HepG2 (cell line): ENCODE results near the gene VIPR1. TPM values are rescaled to one million over a fixed set of nuclear protein-coding genes. Genes with fewer than 3 reads are reported as not detected.

Experiments
- ATAC-seq: fragments of 200-7000 bp; cut with Tn5 transposase; 3 replicates; pipeline ENCODE4 v1.9.1; 2020; ENCODE audit warnings: mild to moderate bottlenecking, moderate library complexity
- BruUV-seq: library from RNA; stranded (reverse); fragments of 400-500 nt; replicated peaks from 2 replicates; lab custom pipeline; 2021; lab: Mats Ljungman, UMichigan
- CTCF ChIA-PET: fragments of 300-600 bp; formaldehyde crosslinking; extraction: SDS; loops from one replicate; lab custom pipeline; 2021; ENCODE audit warnings: low total read pairs, inconsistent platforms, low intra/inter-chr PET ratio; lab: Yijun Ruan, JAX
- POLR2A ChIA-PET: fragments of 350-600 bp; sonication (Branson Sonifier 250); formaldehyde crosslinking; loops from one replicate; lab custom pipeline; 2020; ENCODE audit warnings: antibody characterized with exemption, inconsistent platforms; lab: Yijun Ruan, JAX
- DNase-seq: peaks from one replicate; pipeline ENCODE4 v3.0.0-alpha.2; 2015; ENCODE audit warnings: low spot score
- FAIRE-seq: peaks from 3 replicates; lab custom pipeline; 2011; peaks lifted over from hg19 to GRCh38; lab: Jason Lieb, UNC
- H2AFZ ChIP-seq: one replicate; pipeline ENCODE4 v1.6.1; 2011; ENCODE audit warnings: low read length, inconsistent platforms
- H3K27ac ChIP-seq: fragments of 300-600 bp; 3 replicates; pipeline ENCODE4 v1.8.0; 2011; ENCODE audit warnings: mixed run types, mild to moderate bottlenecking, mixed read lengths, low read length, inconsistent platforms; ENCODE audit not compliant: insufficient read depth; ENCODE audit errors: extremely low read length
- H3K27me3 ChIP-seq, 2 experiments: fragments of 200-600 bp in 1 of 2; 2 replicates in 1 of 2; 3 replicates in 1 of 2; pipeline versions ENCODE4 v1.6.0 to v1.8.0; 2011; ENCODE audit warnings: low read length in 2 of 2, mild to moderate bottlenecking in 2 of 2, moderate library complexity in 2 of 2, inconsistent platforms in 1 of 2; ENCODE audit not compliant: insufficient read depth in 2 of 2, control insufficient read depth in 1 of 2
- H3K36me3 ChIP-seq, 2 experiments: fragments of 200-600 bp in 1 of 2; replicated peaks in 1 of 2; 2 replicates in 1 of 2; 3 replicates in 1 of 2; pipeline versions ENCODE4 v1.5.1 to v1.8.0; 2011; ENCODE audit warnings: low read length in 2 of 2, inconsistent platforms in 1 of 2; ENCODE audit not compliant: insufficient read depth in 2 of 2, control insufficient read depth in 1 of 2
- H3K4me1 ChIP-seq: 2 replicates; pipeline ENCODE4 v1.5.1; 2012; ENCODE audit warnings: low read length, inconsistent platforms; ENCODE audit not compliant: insufficient read depth
- H3K4me2 ChIP-seq: 2 replicates; pipeline ENCODE4 v1.6.0; 2011; ENCODE audit warnings: low read depth, low read length, inconsistent platforms
- H3K4me3 ChIP-seq, 3 experiments: fragments of 200-600 bp in 1 of 3; sonication (generic), shearing (Covaris generic) in 1 of 3; replicated peaks in 1 of 3; 2 replicates each; pipeline ENCODE4 v1.5.1; 2011 to 2016; ENCODE audit warnings: low read length in 3 of 3, inconsistent platforms in 2 of 3, low read depth in 2 of 3, mild to moderate bottlenecking in 2 of 3, control low read depth in 1 of 3, mixed read lengths in 1 of 3; ENCODE audit not compliant: insufficient read depth in 1 of 3
- H3K79me2 ChIP-seq: one replicate; pipeline ENCODE4 v1.6.1; 2011; ENCODE audit warnings: low read length, inconsistent platforms; ENCODE audit not compliant: insufficient read depth
- H3K9ac ChIP-seq: 2 replicates; pipeline ENCODE4 v1.6.0; 2011; ENCODE audit warnings: mild to moderate bottlenecking, low read depth, low read length, inconsistent platforms; ENCODE audit not compliant: insufficient read depth
- H3K9me3 ChIP-seq: 2 replicates; pipeline ENCODE4 v1.5.1; 2012; ENCODE audit warnings: mild to moderate bottlenecking, low read length
- H4K20me1 ChIP-seq: 2 replicates; pipeline ENCODE4 v1.6.0; 2011; ENCODE audit warnings: inconsistent platforms, mild to moderate bottlenecking, low read length, moderate library complexity; ENCODE audit not compliant: insufficient read depth
- ATF5 ChIP-seq: sonication (generic); formaldehyde crosslinking; IDR thresholded peaks from 2 replicates; pipeline ENCODE4 v1.4.0; 2020; ENCODE audit warnings: mild to moderate bottlenecking, low read depth, missing genetic modification reagents
- MAFK ChIP-seq, 2 experiments: IDR thresholded peaks in 1 of 2; conservative IDR thresholded peaks in 1 of 2; 2 replicates each; pipeline ENCODE4 v1.6.1; 2011; ENCODE audit warnings: improper control_type of control experiment in 2 of 2, low read length in 2 of 2
- MZF1 ChIP-seq: sonication (generic); formaldehyde crosslinking; IDR thresholded peaks from 2 replicates; pipeline ENCODE4 v1.8.1; 2023; ENCODE audit warnings: mild to moderate bottlenecking, missing genetic modification reagents, borderline replicate concordance
- XBP1 ChIP-seq: sonication (generic); formaldehyde crosslinking; IDR thresholded peaks from 2 replicates; pipeline ENCODE4 v1.5.0; 2020; ENCODE audit warnings: missing genetic modification reagents
- ZBTB14 ChIP-seq: sonication (generic); formaldehyde crosslinking; IDR thresholded peaks from 2 replicates; pipeline ENCODE4 v1.4.0; 2020; ENCODE audit warnings: missing genetic modification reagents
- ZBTB40 ChIP-seq, 2 experiments: fragments of 450-650 bp in 1 of 2; sonication (generic) in 1 of 2; formaldehyde crosslinking in 1 of 2; IDR thresholded peaks; 2 replicates each; pipeline versions ENCODE4 v1.6.1 to v1.8.0; 2016 to 2022; ENCODE audit warnings: antibody characterized with exemption in 1 of 2, mild to moderate bottlenecking in 1 of 2, missing genetic modification reagents in 1 of 2
- ZBTB46 ChIP-seq: sonication (generic); formaldehyde crosslinking; IDR thresholded peaks from 2 replicates; pipeline ENCODE4 v1.4.0; 2020; ENCODE audit warnings: mild to moderate bottlenecking, missing genetic modification reagents, borderline replicate concordance
- ZNF20 ChIP-seq: sonication (generic); formaldehyde crosslinking; IDR thresholded peaks from 2 replicates; pipeline ENCODE4 v1.4.0; 2020; ENCODE audit warnings: mild to moderate bottlenecking, moderate library complexity, missing genetic modification reagents
- ZNF691 ChIP-seq: sonication (generic); formaldehyde crosslinking; IDR thresholded peaks from 2 replicates; pipeline ENCODE4 v1.4.0; 2020; ENCODE audit warnings: missing genetic modification reagents, low read depth, mild to moderate bottlenecking, borderline replicate concordance
- ZSCAN29 ChIP-seq: sonication (generic); formaldehyde crosslinking; conservative IDR thresholded peaks from 2 replicates; pipeline ENCODE4 v1.4.0; 2020; ENCODE audit warnings: mild to moderate bottlenecking, missing genetic modification reagents
- WGBS: methylation state at CpG from one replicate; pipeline ENCODE4 v1.1.6; 2017; ENCODE audit warnings: low lambda C conversion rate; 5-methylcytosine and 5-hydroxymethylcytosine counted together
- in situ Hi-C: cut with HindIII; loops from 2 replicates; pipeline ENCODE4 v1.10.0; 2017; ENCODE audit warnings: low pct_unique_long_range_greater_than_20kb; ENCODE audit not compliant: extremely low pct_ligation_motif_present
- intact Hi-C: fragments of 100-400 bp; cut with micrococcal nuclease; formaldehyde crosslinking; loops from one replicate; pipeline ENCODE4 v1.10.0; 2022; ENCODE audit not compliant: unreplicated experiment
- polyA plus RNA-seq, 8 experiments: library from polyadenylated mRNA; depleted of rRNA in 3 of 8; stranded (reverse) in 7 of 8; unstranded in 1 of 8; fragments of >200 nt; fragmentation: Illumina TruSeq in 4 of 8; extraction: Trizol in 4 of 8; gene quantifications; 2 replicates each; pipeline versions ENCODE4 v1.2.1 to v1.2.3, GENCODE V29; 2011 to 2016; ENCODE audit warnings: low read depth in 4 of 8, missing spikeins in 1 of 8, mixed read lengths in 1 of 8; ENCODE audit not compliant: insufficient read depth in 1 of 8
- total RNA-seq, 5 experiments: library from RNA; depleted of rRNA; stranded (reverse); fragments of >200 nt; fragmentation: Illumina TruSeq; extraction: Trizol; gene quantifications; 2 replicates each; pipeline ENCODE4 v1.2.3, GENCODE V29; 2016; ENCODE audit warnings: low read depth in 1 of 5

VIPR1 gene
- total and polyA plus RNA-seq, 2 of the 13 experiments (the other 11 are each of a cell fraction or from before 2014, with no cell fraction given), result 0.04 to 0.11 TPM

- ATAC-seq (no peak), FAIRE-seq (no peak)
- BruUV-seq, result no TSS peak
- CTCF ChIA-PET, result no interaction called here
- no peaks in the 10 kb centered on the region for H3K4me1 ChIP-seq
- H3K9me3 ChIP-seq, result no peaks in the 10 kb centered on the region
- WGBS, result 38% methylated on average over 2 of the region's 2 CpGs
- H3K79me2 ChIP-seq, result no peaks in the 10 kb centered on the region
- no peak overlapping the region for H3K9ac ChIP-seq
- H3K4me2 ChIP-seq, result no peak overlapping the region
- H3K27ac ChIP-seq, result no peak overlapping the region
- H4K20me1 ChIP-seq, result no peaks in the 10 kb centered on the region
- TF ChIP-seq ZSCAN29 (CRISPR knock-in tag), result no peak
- no peak for TF ChIP-seq ZNF20
- no peak for TF ChIP-seq ATF5
- no peak for TF ChIP-seq ZBTB40 (IDR thresholded peaks at IDR 0.05)
- no peak for TF ChIP-seq ZBTB40 (CRISPR knock-in tag; IDR thresholded peaks at IDR 0.05)
- TF ChIP-seq ZNF691 (CRISPR knock-in tag), result no peak
- TF ChIP-seq ZBTB14 (CRISPR knock-in tag), result no peak
- no peak for TF ChIP-seq MAFK (conservative IDR thresholded peaks at IDR 0.05 in 1 of 2, IDR thresholded peaks at IDR 0.05 in 1 of 2; ENCODE audit: low read length in 2 of 2)
- no peak for TF ChIP-seq MZF1 (CRISPR knock-in tag)
- TF ChIP-seq XBP1, result no peak
- TF ChIP-seq ZBTB46 (CRISPR knock-in tag), result no peak
- TF ChIP-seq, all 625 proteins: peak for 0
- POLR2A ChIA-PET, result no interaction called here
- in situ Hi-C loops (no loop called here), intact Hi-C loops (no loop called here)
- H2AFZ ChIP-seq, result no peak overlapping the region
- no peak overlapping the region for H3K4me3 ChIP-seq
- peaks cover 4 to 7% of the 10 kb centered on the region in 2 experiments; a peak in 3 of 5 replicates for H3K27me3 ChIP-seq
- no peak for DNase-seq
- H3K36me3 ChIP-seq, result no peaks in the 10 kb centered on the region
Observed at GRCh38 chr3:42472555-42472954, 29.9 kb upstream of the VIPR1 start.
